HG03378 (cell line): ENCODE measurements around the gene ETF1.
A peak's percentile ranks its signal among the peaks of the same experiment; 100 is the strongest.

Experiments used
- ATAC-seq: cut with Tn5 transposase; IDR thresholded peaks from one replicate; pipeline ENCODE4 v1.9.1; 2021; ENCODE audit warnings: mild to moderate bottlenecking, moderate library complexity; ENCODE audit not compliant: unreplicated experiment

ETF1 gene

GRCh38 chr5:138563340-138564118 lies 20.5 kb upstream of the ETF1 start:
- ATAC-seq: no peak

- no peak for ATAC-seq
Measured at GRCh38 chr5:138560971-138561370, 17.9 kb upstream of the ETF1 start.

- no peak for ATAC-seq
Measured at GRCh38 chr5:138559937-138560336, 16.9 kb upstream of the ETF1 start.

GRCh38 chr5:138557677-138558076 lies 14.6 kb upstream of the ETF1 start:
- ATAC-seq: no peak

GRCh38 chr5:138554143-138554542 lies 11.1 kb upstream of the ETF1 start:
- ATAC-seq: no peak

- ATAC-seq: no peak
Measured at GRCh38 chr5:138553437-138554095, 10.5 kb upstream of the ETF1 start.

GRCh38 chr5:138552657-138553056 lies 9.6 kb upstream of the ETF1 start:
- no peak for ATAC-seq

- ATAC-seq: no peak
Measured at GRCh38 chr5:138549414-138549813, 6.4 kb upstream of the ETF1 start.

- no peak for ATAC-seq
Measured at GRCh38 chr5:138545919-138546562, 3.0 kb upstream of the ETF1 start.

- ATAC-seq: no peak
Measured at GRCh38 chr5:138544181-138545134, 1.4 kb upstream of the ETF1 start.

GRCh38 chr5:138543730-138544104 lies 681 bp upstream of the ETF1 start:
- ATAC-seq: peak; percentile 43

- ATAC-seq: no peak
Measured at GRCh38 chr5:138542180-138542955, 668 bp downstream of the ETF1 start.

- ATAC-seq: no peak
Measured at GRCh38 chr5:138541511-138542179, 1.4 kb downstream of the ETF1 start.

GRCh38 chr5:138539791-138540190 lies 3.2 kb downstream of the ETF1 start:
- ATAC-seq: no peak

- ATAC-seq: no peak
Measured at GRCh38 chr5:138538943-138539627, 4.0 kb downstream of the ETF1 start.

- no peak for ATAC-seq
Measured at GRCh38 chr5:138536665-138537315, 6.2 kb downstream of the ETF1 start.

GRCh38 chr5:138536215-138536614 lies 6.8 kb downstream of the ETF1 start:
- ATAC-seq: no peak
